ENCODE results near the gene PPP6R3. TPM values are rescaled to one million over a fixed set of nuclear protein-coding genes. Genes with fewer than 3 reads are reported as not detected.

Gene PPP6R3
- total and polyA plus RNA-seq, 10 of the 15 experiments (the other 5 are each of a cell fraction or from before 2014, with no cell fraction given): 12.4 to 123 (median 74.1) TPM

DNA sequence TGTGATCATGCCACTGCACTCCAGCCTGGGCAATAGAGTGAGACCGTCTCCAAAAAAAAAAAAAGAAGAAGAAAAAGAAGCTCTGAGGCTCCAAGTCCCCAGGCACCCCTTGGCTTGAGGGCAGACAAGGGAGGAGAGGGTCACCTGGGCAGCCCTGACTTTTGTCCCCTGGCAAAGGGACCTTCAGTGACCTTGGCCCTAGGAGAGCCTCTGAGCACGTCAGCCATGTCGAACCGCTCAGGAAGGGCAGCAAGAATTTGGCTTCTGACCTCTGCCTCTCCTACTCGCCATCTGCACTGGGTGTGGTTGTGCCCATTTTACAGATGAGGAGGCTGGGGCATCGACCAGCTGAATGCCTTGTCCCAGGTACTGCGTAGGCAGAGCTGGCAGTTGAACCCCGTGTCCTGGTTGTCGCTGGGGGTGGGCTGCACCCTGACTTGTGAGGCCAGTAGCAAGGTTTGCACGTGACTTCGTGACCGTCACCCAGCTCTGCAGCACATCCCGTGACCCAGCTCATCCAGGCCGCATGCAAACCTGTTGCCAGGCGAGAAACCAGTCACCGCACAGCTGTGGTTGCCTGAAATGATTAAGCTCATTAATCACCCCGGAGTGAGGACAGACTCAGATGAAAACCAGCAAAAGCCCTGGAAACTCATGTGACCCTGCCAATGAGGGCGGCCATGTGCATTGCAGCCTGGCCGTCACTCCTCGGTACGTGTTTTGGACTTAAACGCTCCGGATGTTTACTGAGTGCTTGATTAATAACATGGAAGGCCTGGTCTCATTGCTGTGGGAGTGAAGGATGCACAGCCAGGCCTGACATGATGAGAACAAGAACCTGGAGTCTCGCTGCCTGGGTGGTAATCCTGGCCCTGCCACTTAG is 47.7 kb upstream of the PPP6R3 start (continued):
- TF ChIP-seq, protein P1, sequence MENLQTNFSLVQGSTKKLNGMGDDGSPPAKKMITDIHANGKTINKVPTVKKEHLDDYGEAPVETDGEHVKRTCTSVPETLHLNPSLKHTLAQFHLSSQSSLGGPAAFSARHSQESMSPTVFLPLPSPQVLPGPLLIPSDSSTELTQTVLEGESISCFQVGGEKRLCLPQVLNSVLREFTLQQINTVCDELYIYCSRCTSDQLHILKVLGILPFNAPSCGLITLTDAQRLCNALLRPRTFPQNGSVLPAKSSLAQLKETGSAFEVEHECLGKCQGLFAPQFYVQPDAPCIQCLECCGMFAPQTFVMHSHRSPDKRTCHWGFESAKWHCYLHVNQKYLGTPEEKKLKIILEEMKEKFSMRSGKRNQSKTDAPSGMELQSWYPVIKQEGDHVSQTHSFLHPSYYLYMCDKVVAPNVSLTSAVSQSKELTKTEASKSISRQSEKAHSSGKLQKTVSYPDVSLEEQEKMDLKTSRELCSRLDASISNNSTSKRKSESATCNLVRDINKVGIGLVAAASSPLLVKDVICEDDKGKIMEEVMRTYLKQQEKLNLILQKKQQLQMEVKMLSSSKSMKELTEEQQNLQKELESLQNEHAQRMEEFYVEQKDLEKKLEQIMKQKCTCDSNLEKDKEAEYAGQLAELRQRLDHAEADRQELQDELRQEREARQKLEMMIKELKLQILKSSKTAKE (IDR thresholded peaks at IDR 0.05; ENCODE audit: low read depth, poor library complexity, severe bottlenecking): peak; percentile 79
- TF ChIP-seq CHD4 (IDR thresholded peaks at IDR 0.05) (no peak), CREB1 (IDR thresholded peaks at IDR 0.05; ENCODE audit: low read depth) (peak; percentile 65), HDAC2 (IDR thresholded peaks at IDR 0.05) (0 out of 2 replicates have a peak, but pooled peaks have one; percentile 78), CBX5 (IDR thresholded peaks at IDR 0.05; ENCODE audit: low read depth) (no peak)
- TF ChIP-seq, protein P2, sequence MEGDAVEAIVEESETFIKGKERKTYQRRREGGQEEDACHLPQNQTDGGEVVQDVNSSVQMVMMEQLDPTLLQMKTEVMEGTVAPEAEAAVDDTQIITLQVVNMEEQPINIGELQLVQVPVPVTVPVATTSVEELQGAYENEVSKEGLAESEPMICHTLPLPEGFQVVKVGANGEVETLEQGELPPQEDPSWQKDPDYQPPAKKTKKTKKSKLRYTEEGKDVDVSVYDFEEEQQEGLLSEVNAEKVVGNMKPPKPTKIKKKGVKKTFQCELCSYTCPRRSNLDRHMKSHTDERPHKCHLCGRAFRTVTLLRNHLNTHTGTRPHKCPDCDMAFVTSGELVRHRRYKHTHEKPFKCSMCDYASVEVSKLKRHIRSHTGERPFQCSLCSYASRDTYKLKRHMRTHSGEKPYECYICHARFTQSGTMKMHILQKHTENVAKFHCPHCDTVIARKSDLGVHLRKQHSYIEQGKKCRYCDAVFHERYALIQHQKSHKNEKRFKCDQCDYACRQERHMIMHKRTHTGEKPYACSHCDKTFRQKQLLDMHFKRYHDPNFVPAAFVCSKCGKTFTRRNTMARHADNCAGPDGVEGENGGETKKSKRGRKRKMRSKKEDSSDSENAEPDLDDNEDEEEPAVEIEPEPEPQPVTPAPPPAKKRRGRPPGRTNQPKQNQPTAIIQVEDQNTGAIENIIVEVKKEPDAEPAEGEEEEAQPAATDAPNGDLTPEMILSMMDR (IDR thresholded peaks at IDR 0.05 in 2 of 3, conservative IDR thresholded peaks at IDR 0.05 in 1 of 3; ENCODE audit: control insufficient read depth in 2 of 3, extremely low read depth in 1 of 3, insufficient read depth in 1 of 3, low read depth in 3 of 3, low read length in 3 of 3): no peak
- TF ChIP-seq, protein P3, sequence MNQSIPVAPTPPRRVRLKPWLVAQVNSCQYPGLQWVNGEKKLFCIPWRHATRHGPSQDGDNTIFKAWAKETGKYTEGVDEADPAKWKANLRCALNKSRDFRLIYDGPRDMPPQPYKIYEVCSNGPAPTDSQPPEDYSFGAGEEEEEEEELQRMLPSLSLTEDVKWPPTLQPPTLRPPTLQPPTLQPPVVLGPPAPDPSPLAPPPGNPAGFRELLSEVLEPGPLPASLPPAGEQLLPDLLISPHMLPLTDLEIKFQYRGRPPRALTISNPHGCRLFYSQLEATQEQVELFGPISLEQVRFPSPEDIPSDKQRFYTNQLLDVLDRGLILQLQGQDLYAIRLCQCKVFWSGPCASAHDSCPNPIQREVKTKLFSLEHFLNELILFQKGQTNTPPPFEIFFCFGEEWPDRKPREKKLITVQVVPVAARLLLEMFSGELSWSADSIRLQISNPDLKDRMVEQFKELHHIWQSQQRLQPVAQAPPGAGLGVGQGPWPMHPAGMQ (IDR thresholded peaks at IDR 0.05; ENCODE audit: borderline replicate concordance): peak; percentile 34; the same call in 1 of the 2 replicates
- TF ChIP-seq, protein P4, sequence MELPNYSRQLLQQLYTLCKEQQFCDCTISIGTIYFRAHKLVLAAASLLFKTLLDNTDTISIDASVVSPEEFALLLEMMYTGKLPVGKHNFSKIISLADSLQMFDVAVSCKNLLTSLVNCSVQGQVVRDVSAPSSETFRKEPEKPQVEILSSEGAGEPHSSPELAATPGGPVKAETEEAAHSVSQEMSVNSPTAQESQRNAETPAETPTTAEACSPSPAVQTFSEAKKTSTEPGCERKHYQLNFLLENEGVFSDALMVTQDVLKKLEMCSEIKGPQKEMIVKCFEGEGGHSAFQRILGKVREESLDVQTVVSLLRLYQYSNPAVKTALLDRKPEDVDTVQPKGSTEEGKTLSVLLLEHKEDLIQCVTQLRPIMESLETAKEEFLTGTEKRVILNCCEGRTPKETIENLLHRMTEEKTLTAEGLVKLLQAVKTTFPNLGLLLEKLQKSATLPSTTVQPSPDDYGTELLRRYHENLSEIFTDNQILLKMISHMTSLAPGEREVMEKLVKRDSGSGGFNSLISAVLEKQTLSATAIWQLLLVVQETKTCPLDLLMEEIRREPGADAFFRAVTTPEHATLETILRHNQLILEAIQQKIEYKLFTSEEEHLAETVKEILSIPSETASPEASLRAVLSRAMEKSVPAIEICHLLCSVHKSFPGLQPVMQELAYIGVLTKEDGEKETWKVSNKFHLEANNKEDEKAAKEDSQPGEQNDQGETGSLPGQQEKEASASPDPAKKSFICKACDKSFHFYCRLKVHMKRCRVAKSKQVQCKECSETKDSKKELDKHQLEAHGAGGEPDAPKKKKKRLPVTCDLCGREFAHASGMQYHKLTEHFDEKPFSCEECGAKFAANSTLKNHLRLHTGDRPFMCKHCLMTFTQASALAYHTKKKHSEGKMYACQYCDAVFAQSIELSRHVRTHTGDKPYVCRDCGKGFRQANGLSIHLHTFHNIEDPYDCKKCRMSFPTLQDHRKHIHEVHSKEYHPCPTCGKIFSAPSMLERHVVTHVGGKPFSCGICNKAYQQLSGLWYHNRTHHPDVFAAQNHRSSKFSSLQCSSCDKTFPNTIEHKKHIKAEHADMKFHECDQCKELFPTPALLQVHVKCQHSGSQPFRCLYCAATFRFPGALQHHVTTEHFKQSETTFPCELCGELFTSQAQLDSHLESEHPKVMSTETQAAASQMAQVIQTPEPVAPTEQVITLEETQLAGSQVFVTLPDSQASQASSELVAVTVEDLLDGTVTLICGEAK (IDR thresholded peaks at IDR 0.05; ENCODE audit: borderline replicate concordance): 0 out of 2 replicates have a peak, but pooled peaks have one; percentile 9
- TF ChIP-seq, protein P5, sequence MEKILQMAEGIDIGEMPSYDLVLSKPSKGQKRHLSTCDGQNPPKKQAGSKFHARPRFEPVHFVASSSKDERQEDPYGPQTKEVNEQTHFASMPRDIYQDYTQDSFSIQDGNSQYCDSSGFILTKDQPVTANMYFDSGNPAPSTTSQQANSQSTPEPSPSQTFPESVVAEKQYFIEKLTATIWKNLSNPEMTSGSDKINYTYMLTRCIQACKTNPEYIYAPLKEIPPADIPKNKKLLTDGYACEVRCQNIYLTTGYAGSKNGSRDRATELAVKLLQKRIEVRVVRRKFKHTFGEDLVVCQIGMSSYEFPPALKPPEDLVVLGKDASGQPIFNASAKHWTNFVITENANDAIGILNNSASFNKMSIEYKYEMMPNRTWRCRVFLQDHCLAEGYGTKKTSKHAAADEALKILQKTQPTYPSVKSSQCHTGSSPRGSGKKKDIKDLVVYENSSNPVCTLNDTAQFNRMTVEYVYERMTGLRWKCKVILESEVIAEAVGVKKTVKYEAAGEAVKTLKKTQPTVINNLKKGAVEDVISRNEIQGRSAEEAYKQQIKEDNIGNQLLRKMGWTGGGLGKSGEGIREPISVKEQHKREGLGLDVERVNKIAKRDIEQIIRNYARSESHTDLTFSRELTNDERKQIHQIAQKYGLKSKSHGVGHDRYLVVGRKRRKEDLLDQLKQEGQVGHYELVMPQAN (conservative IDR thresholded peaks at IDR 0.05): 0 out of 2 replicates have a peak, but pooled peaks have one; percentile 29
- TF ChIP-seq, protein P6, sequence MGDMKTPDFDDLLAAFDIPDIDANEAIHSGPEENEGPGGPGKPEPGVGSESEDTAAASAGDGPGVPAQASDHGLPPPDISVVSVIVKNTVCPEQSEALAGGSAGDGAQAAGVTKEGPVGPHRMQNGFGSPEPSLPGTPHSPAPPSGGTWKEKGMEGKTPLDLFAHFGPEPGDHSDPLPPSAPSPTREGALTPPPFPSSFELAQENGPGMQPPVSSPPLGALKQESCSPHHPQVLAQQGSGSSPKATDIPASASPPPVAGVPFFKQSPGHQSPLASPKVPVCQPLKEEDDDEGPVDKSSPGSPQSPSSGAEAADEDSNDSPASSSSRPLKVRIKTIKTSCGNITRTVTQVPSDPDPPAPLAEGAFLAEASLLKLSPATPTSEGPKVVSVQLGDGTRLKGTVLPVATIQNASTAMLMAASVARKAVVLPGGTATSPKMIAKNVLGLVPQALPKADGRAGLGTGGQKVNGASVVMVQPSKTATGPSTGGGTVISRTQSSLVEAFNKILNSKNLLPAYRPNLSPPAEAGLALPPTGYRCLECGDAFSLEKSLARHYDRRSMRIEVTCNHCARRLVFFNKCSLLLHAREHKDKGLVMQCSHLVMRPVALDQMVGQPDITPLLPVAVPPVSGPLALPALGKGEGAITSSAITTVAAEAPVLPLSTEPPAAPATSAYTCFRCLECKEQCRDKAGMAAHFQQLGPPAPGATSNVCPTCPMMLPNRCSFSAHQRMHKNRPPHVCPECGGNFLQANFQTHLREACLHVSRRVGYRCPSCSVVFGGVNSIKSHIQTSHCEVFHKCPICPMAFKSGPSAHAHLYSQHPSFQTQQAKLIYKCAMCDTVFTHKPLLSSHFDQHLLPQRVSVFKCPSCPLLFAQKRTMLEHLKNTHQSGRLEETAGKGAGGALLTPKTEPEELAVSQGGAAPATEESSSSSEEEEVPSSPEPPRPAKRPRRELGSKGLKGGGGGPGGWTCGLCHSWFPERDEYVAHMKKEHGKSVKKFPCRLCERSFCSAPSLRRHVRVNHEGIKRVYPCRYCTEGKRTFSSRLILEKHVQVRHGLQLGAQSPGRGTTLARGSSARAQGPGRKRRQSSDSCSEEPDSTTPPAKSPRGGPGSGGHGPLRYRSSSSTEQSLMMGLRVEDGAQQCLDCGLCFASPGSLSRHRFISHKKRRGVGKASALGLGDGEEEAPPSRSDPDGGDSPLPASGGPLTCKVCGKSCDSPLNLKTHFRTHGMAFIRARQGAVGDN (IDR thresholded peaks at IDR 0.05): peak; percentile 94
